ENCODE results near the gene MRPL37. TPM values are rescaled to one million over a fixed set of nuclear protein-coding genes. Genes with fewer than 3 reads are reported as not detected.

The MRPL37 gene
- polyA plus RNA-seq, 1 experiment, result 16.6 TPM

DNA sequence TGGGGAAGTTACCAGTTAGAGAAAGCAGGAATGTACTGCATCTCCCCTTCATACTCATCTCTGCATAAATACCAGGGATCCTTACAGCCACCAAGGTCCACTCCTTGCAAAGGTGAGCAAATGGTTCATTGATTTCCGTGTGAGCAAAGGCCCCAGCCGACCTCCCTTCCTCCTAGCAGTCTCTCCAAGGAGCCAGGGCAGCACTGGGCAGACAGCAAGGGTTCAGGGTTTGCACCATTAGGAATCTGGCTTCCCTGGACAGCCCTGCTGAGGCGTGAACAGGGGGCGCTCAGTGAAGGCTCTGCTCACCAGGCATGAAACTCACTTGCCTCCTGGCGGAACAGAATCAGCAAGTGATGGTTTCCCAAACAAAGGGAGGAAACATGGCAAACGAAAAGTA is 65.7 kb downstream of the MRPL37 start:
- no peak for DNase-seq (ENCODE audit: low read depth, low spot score)
- H3K9me3 ChIP-seq (ENCODE audit: control insufficient read depth, insufficient read depth, low read length), result no peaks in the 10 kb centered on the region; the same call in 1 of the 2 replicates
- TF ChIP-seq, protein P1, sequence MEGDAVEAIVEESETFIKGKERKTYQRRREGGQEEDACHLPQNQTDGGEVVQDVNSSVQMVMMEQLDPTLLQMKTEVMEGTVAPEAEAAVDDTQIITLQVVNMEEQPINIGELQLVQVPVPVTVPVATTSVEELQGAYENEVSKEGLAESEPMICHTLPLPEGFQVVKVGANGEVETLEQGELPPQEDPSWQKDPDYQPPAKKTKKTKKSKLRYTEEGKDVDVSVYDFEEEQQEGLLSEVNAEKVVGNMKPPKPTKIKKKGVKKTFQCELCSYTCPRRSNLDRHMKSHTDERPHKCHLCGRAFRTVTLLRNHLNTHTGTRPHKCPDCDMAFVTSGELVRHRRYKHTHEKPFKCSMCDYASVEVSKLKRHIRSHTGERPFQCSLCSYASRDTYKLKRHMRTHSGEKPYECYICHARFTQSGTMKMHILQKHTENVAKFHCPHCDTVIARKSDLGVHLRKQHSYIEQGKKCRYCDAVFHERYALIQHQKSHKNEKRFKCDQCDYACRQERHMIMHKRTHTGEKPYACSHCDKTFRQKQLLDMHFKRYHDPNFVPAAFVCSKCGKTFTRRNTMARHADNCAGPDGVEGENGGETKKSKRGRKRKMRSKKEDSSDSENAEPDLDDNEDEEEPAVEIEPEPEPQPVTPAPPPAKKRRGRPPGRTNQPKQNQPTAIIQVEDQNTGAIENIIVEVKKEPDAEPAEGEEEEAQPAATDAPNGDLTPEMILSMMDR (IDR thresholded peaks at IDR 0.05; ENCODE audit: low read depth, low read length), result no peak
- no peak overlapping the region for H3K4me3 ChIP-seq (ENCODE audit: low read depth, low read length)
- POLR2A ChIA-PET, result no interaction called here
- H3K27ac ChIP-seq (ENCODE audit: low read depth, low read length), result no peak overlapping the region
- H3K27me3 ChIP-seq (ENCODE audit: control insufficient read depth, insufficient read depth, low read length), result no peaks in the 10 kb centered on the region
- CTCF ChIA-PET, result no interaction called here

DNA sequence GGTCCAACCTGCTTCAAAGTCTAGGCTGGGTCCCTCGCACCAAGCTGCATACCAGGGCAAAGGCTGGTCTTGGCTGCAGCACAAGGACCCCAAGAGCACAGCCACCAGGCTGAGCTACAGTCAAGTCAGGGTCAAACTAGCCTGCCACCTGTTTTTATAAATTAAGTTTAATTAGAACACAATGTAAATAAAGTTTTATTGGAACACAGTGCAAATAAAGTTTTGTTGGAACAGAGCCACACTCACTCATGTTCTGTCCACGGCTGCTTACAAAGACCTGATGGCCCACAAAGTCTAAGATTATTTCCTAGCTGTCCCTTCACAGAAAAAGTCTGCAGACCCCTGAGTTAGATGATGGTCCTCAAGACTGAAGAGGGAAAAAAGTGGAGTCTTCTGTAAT is 66.2 kb downstream of the MRPL37 start:
- no peaks in the 10 kb centered on the region; the same call in 1 of the 2 replicates for H3K9me3 ChIP-seq (ENCODE audit: control insufficient read depth, insufficient read depth, low read length)
- ChIA-PET POLR2A (no interaction called here), CTCF (no interaction called here)
- no peak overlapping the region for H3K4me3 ChIP-seq (ENCODE audit: low read depth, low read length)
- no peaks in the 10 kb centered on the region for H3K27me3 ChIP-seq (ENCODE audit: control insufficient read depth, insufficient read depth, low read length)
- no peak for DNase-seq (ENCODE audit: low read depth, low spot score)
- no peak overlapping the region for H3K27ac ChIP-seq (ENCODE audit: low read depth, low read length)
- TF ChIP-seq, protein P1 (IDR thresholded peaks at IDR 0.05; ENCODE audit: low read depth, low read length), result no peak

DNA sequence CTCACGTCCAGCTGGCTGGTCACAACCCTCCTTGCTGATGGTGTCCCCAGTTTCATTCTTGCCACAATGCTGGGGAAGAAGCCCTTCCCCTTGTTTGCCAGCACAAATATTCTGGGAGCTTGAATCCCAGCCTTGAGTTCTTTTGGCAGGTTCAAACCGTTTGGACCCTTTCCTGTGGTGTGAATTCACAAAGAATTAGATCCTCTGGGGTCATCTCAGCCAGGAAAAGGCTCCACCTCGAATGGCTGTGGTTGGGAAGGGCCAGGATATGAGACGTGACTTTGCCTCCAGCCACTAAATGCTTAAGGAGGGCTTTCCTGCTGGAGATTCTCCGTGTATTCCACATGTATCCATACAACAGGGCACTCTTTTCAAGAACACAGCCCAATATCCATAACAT is 66.9 kb downstream of the MRPL37 start:
- Histone ChIP-seq H3K27me3 (ENCODE audit: control insufficient read depth, insufficient read depth, low read length) (no peaks in the 10 kb centered on the region), H3K27ac (ENCODE audit: low read depth, low read length) (no peak overlapping the region), H3K4me3 (ENCODE audit: low read depth, low read length) (no peak overlapping the region), H3K9me3 (ENCODE audit: control insufficient read depth, insufficient read depth, low read length) (no peaks in the 10 kb centered on the region; the same call in 1 of the 2 replicates)
- TF ChIP-seq, protein P1 (IDR thresholded peaks at IDR 0.05; ENCODE audit: low read depth, low read length), result no peak
- ChIA-PET POLR2A (no interaction called here), CTCF (no interaction called here)
- no peak for DNase-seq (ENCODE audit: low read depth, low spot score)

Other genes starting within 250 kb of the MRPL37 start
- not detected in 2 replicates for gene LDLRAD1, start 182.0 kb upstream of the MRPL37 start, polyA plus RNA-seq (2011; rRNA removed)
- 535 and 636 TPM in 2 replicates for gene TMEM59, start 147.0 kb upstream of the MRPL37 start, polyA plus RNA-seq (2011; rRNA removed)
- 3.6 and 4.3 TPM in 2 replicates for gene TCEANC2, start 146.6 kb upstream of the MRPL37 start, polyA plus RNA-seq (2011; rRNA removed)
- gene CDCP2, start 47.2 kb upstream of the MRPL37 start, polyA plus RNA-seq (2011; rRNA removed), result not detected in 2 replicates
- gene CYB5RL, start 137 bp upstream of the MRPL37 start, polyA plus RNA-seq (2011; rRNA removed), result 4.0 and 4.1 TPM in 2 replicates
- gene SSBP3, start 206.2 kb downstream of the MRPL37 start, polyA plus RNA-seq (2011; rRNA removed), result 33.8 and 34.3 TPM in 2 replicates

All from AG04450 (cell line).